Measurements from ENCODE around the gene RBMS3.

Gene RBMS3

GRCh38 chr3:29576675-29577074, 295.8 kb downstream of the RBMS3 start:
- no peak for DNase-seq (ENCODE audit: low read depth in 2 of 2)

GRCh38 chr3:29577250-29577649, 296.4 kb downstream of the RBMS3 start:
- no peak for DNase-seq (ENCODE audit: low read depth in 2 of 2)

GRCh38 chr3:29581311-29581710, 300.4 kb downstream of the RBMS3 start:
- no peak for DNase-seq (ENCODE audit: low read depth in 2 of 2)

- DNase-seq (ENCODE audit: low read depth in 2 of 2): no peak
Measured at GRCh38 chr3:29582273-29582672, 301.4 kb downstream of the RBMS3 start.

GRCh38 chr3:29583861-29584260, 303.0 kb downstream of the RBMS3 start:
- no peak for DNase-seq (ENCODE audit: low read depth in 2 of 2)

- DNase-seq (ENCODE audit: low read depth in 2 of 2): no peak
Measured at GRCh38 chr3:29585368-29585767, 304.5 kb downstream of the RBMS3 start.

- DNase-seq (ENCODE audit: low read depth in 2 of 2): no peak
Measured at GRCh38 chr3:29587340-29587739, 306.5 kb downstream of the RBMS3 start.

GRCh38 chr3:29590012-29590411, 309.1 kb downstream of the RBMS3 start:
- DNase-seq (ENCODE audit: low read depth in 2 of 2): no peak

- no peak for DNase-seq (ENCODE audit: low read depth in 2 of 2)
Measured at GRCh38 chr3:29590461-29590860, 309.6 kb downstream of the RBMS3 start.

- no peak for DNase-seq (ENCODE audit: low read depth in 2 of 2)
Measured at GRCh38 chr3:29591579-29591978, 310.7 kb downstream of the RBMS3 start.

- DNase-seq (ENCODE audit: low read depth in 2 of 2): no peak
Measured at GRCh38 chr3:29593802-29594201, 312.9 kb downstream of the RBMS3 start.

GRCh38 chr3:29594261-29594660, 313.4 kb downstream of the RBMS3 start:
- DNase-seq (ENCODE audit: low read depth in 2 of 2): no peak

GRCh38 chr3:29597376-29598008, 316.6 kb downstream of the RBMS3 start:
- no peak for DNase-seq (ENCODE audit: low read depth in 2 of 2)

- no peak for DNase-seq (ENCODE audit: low read depth in 2 of 2)
Measured at GRCh38 chr3:29601861-29602585, 321.2 kb downstream of the RBMS3 start.

GRCh38 chr3:29605845-29606244, 325.0 kb downstream of the RBMS3 start:
- DNase-seq (ENCODE audit: low read depth in 2 of 2): no peak

- no peak for DNase-seq (ENCODE audit: low read depth in 2 of 2)
Measured at GRCh38 chr3:29606416-29606815, 325.5 kb downstream of the RBMS3 start.

GRCh38 chr3:29608414-29609327, 327.8 kb downstream of the RBMS3 start:
- no peak for DNase-seq (ENCODE audit: low read depth in 2 of 2)

GRCh38 chr3:29609328-29609811, 328.5 kb downstream of the RBMS3 start:
- no peak for DNase-seq (ENCODE audit: low read depth in 2 of 2)

- DNase-seq (ENCODE audit: low read depth in 2 of 2): no peak
Measured at GRCh38 chr3:29610781-29611180, 329.9 kb downstream of the RBMS3 start.

- no peak for DNase-seq (ENCODE audit: low read depth in 2 of 2)
Measured at GRCh38 chr3:29611252-29611651, 330.4 kb downstream of the RBMS3 start.

GRCh38 chr3:29612536-29612935, 331.7 kb downstream of the RBMS3 start:
- no peak for DNase-seq (ENCODE audit: low read depth in 2 of 2)

GRCh38 chr3:29614954-29615353, 334.1 kb downstream of the RBMS3 start:
- no peak for DNase-seq (ENCODE audit: low read depth in 2 of 2)

Data from activated CD8-positive, alpha-beta memory T cell treated with anti-CD3 and anti-CD28 coated beads for 4 hours (primary cell).